AG04449 (cell line): Measurements from ENCODE around the gene KCNN2.

Experiments used
- CTCF ChIA-PET: fragments of 350-600 bp; formaldehyde crosslinking; extraction: SDS; loops from one replicate; lab custom pipeline; 2021; ENCODE audit warnings: antibody characterized with exemption; lab: Yijun Ruan, JAX
- POLR2A ChIA-PET: fragments of 400-600, 350-600 bp; formaldehyde crosslinking; extraction: SDS; loops from one replicate; lab custom pipeline; 2020; ENCODE audit warnings: antibody characterized with exemption, inconsistent platforms; lab: Yijun Ruan, JAX
- DNase-seq: peaks from one replicate; pipeline ENCODE4 v3.0.0-alpha.2; 2010; ENCODE audit warnings: low read depth, low spot score
- H3K4me3 ChIP-seq: 2 replicates; pipeline ENCODE4 v1.5.1; 2011; ENCODE audit warnings: low read depth, mild to moderate bottlenecking, control low read depth, low read length
- TF ChIP-seq, protein P1 (sequence below): IDR thresholded peaks from one replicate; pipeline ENCODE4 v1.5.1; 2011; ENCODE audit warnings: mild to moderate bottlenecking, moderate library complexity, low read length, control low read depth, inconsistent platforms; ENCODE audit not compliant: insufficient read depth; ENCODE audit errors: missing control alignments

KCNN2 gene

DNA sequence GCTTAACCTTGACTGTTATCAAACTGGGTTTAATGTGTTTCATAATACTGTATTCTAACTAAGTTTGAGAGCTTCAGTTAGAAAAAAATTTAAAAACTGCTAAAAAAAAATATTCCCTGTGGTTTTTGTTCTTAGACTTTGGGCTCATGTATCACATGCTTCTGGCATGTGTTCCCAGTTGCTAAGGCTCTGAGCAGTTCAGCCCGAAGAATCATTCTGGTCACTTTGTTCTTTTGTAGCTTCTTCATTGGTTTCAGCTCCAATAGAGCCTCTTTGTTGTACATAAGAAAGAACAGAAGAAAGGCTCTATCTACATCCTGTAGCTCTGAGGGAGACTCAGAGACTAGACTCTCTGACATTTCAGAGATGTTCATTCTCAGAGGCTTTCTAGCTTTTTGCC, 25.6 kb downstream of the KCNN2 start:
- CTCF ChIA-PET, result interaction anchor here (1.2 kb wide), 1 partner anchor 61 kb away, joined by 3 read pairs; no protein-coding TSS in a partner anchor
- TF ChIP-seq, protein P1, sequence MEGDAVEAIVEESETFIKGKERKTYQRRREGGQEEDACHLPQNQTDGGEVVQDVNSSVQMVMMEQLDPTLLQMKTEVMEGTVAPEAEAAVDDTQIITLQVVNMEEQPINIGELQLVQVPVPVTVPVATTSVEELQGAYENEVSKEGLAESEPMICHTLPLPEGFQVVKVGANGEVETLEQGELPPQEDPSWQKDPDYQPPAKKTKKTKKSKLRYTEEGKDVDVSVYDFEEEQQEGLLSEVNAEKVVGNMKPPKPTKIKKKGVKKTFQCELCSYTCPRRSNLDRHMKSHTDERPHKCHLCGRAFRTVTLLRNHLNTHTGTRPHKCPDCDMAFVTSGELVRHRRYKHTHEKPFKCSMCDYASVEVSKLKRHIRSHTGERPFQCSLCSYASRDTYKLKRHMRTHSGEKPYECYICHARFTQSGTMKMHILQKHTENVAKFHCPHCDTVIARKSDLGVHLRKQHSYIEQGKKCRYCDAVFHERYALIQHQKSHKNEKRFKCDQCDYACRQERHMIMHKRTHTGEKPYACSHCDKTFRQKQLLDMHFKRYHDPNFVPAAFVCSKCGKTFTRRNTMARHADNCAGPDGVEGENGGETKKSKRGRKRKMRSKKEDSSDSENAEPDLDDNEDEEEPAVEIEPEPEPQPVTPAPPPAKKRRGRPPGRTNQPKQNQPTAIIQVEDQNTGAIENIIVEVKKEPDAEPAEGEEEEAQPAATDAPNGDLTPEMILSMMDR, result no peak
- DNase-seq, result no peak
- POLR2A ChIA-PET, result interaction anchor here (0.7 kb wide), 1 partner anchor 377 kb away, joined by 3 read pairs; no protein-coding TSS in a partner anchor
- no peak overlapping the region for H3K4me3 ChIP-seq

DNA sequence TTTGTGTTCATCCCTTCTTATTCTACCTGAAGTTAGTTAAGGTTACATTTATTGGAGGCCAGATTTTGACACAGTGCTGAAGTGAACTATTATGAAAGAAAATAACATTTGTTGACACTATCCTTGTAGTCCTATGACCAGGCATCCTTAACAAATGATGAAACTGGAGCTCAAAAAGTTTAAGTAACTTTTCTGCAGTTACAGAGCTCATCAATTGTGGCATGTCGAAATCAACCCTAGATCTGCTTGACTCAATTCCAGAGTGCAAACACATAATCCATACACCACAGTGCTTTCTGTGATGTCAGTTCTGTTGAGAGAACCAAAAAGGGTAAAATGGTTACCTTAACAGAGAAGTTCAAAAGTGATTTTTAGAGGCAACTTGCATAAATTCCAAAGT, 28.6 kb downstream of the KCNN2 start:
- no peak overlapping the region for H3K4me3 ChIP-seq
- POLR2A ChIA-PET, result no interaction called here
- CTCF ChIA-PET, result interaction anchor here (2.0 kb wide), 1 partner anchor 58 kb away, joined by 8 read pairs; no protein-coding TSS in a partner anchor
- TF ChIP-seq, protein P1, result no peak
- no peak for DNase-seq

DNA sequence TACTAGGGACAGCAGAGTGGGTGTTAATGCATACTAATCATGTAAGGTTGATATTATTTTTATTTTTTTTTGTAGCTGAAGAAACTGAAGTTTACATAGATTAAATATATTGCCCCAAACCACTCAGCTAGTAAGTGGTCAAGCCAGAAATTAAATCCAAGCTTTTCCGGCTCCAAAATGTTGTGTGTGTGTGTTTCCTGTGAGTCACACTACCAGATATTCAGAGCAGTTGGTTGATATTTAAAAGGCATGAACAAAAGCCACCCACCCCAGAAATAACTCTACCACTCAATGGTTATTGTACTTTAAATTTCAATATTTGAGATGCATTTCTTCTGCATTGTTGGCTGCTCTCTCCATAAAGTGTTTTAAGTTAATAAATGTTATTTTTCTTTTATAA, 29.5 kb downstream of the KCNN2 start:
- POLR2A ChIA-PET, result no interaction called here

DNA sequence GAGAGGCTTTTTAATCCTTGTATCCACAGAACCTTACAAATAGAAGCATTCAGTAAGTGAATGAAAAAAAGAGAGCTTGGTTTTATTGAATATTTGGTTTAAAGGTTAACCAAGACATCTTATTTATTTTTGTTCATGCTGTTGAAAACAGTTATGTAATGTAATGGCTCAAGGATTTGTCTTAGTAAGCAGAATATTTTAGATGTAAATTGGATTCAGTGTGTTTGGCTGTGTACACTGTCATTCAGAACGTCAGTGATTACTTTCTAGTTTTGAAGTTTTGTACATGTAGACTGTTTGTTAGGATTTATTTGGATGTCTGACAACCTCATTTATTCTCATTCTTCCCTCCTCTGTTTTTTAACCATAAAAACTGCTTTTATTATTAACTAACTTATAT, 31.3 kb downstream of the KCNN2 start:
- H3K4me3 ChIP-seq, result no peak overlapping the region
- ChIA-PET POLR2A (no interaction called here), CTCF (no interaction called here)
- DNase-seq, result no peak
- TF ChIP-seq, protein P1, result no peak

More for the DNA sequence above, 29.5 kb downstream of the KCNN2 start:
- TF ChIP-seq, protein P1, result no peak
- no peak overlapping the region for H3K4me3 ChIP-seq
- CTCF ChIA-PET, result no interaction called here
- DNase-seq, result no peak

DNA sequence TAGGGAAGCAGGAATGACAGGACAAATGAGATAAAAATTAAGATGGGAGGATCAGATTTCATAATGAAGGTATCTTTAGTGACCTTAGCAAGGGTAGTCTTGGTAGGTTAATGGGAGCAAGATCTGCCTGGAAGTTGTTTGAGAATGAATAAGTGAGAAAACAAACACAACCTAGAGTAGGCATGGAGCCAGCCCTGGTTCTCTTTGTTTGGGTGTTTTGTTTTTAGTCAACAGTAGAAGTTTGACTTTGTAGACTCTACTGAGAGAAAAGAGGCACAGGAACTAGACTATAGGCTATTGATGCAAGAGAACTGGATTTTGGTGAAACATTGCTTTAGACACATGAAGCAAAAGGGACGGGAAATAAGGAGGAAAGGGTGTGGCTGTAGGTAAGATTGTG, 40.3 kb downstream of the KCNN2 start:
- CTCF ChIA-PET, result no interaction called here
- POLR2A ChIA-PET, result no interaction called here
- no peak overlapping the region for H3K4me3 ChIP-seq
- TF ChIP-seq, protein P1, result no peak
- DNase-seq, result no peak

DNA sequence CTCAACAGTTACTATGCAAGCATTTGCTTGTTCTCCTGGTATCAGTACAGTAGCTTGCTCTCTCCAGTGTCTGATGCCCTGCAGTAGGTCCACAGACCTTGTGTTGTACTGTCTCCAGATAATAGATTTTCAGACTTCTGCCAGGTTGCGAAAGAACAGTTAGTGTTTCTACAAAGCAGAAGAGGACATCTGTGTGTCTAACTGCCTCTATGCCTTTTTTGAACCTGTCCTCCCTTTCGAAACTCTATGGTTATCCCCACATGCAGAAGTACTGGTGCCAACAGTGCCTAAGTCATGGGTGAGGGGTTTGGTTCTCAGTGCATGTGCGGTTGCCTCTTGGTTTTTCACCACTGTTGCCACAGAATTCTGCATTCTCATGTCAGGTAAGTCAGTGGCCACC, 45.9 kb downstream of the KCNN2 start:
- no peak overlapping the region for H3K4me3 ChIP-seq
- TF ChIP-seq, protein P1, result no peak
- no peak for DNase-seq
- CTCF ChIA-PET, result no interaction called here
- POLR2A ChIA-PET, result no interaction called here
